ENCODE data around the gene DHX9.

Gene DHX9

DNA sequence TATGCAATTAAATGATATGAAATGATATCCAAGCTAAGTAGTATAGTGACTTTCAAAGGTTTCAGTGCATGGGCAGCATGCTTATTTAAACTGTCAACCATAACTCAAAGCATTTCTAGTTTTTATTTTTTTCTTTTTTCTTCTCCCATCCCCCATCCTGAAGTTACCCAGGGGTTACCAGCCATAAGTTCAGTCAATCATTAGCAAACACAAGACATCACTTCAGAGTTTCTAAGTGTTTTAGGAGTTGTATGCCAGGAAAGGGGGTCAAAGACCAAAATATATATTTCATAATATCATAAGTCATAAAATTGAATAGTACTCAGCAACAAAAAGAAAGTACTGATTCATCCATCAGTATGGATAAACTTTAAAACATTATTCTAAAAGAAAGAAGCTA, 28.7 kb downstream of the DHX9 start:
- Histone ChIP-seq H3K4me2 (ENCODE audit: low read length) (no peak overlapping the region), H3K4me1 (no peaks in the 10 kb centered on the region), H3K36me3 (ENCODE audit: control insufficient read depth, insufficient read depth, low read length) (no peaks in the 10 kb centered on the region), H3K27me3 (ENCODE audit: control insufficient read depth, insufficient read depth, low read length) (no peaks in the 10 kb centered on the region), H3K79me2 (no peaks in the 10 kb centered on the region), H2AFZ (no peak overlapping the region), H3K9me3 (ENCODE audit: control insufficient read depth, low read length) (no peaks in the 10 kb centered on the region), H3K27ac (no peak overlapping the region), H3K4me3 (ENCODE audit: low read depth, low read length) (no peak overlapping the region), H3K9ac (no peak overlapping the region)
- TF ChIP-seq, protein P1, sequence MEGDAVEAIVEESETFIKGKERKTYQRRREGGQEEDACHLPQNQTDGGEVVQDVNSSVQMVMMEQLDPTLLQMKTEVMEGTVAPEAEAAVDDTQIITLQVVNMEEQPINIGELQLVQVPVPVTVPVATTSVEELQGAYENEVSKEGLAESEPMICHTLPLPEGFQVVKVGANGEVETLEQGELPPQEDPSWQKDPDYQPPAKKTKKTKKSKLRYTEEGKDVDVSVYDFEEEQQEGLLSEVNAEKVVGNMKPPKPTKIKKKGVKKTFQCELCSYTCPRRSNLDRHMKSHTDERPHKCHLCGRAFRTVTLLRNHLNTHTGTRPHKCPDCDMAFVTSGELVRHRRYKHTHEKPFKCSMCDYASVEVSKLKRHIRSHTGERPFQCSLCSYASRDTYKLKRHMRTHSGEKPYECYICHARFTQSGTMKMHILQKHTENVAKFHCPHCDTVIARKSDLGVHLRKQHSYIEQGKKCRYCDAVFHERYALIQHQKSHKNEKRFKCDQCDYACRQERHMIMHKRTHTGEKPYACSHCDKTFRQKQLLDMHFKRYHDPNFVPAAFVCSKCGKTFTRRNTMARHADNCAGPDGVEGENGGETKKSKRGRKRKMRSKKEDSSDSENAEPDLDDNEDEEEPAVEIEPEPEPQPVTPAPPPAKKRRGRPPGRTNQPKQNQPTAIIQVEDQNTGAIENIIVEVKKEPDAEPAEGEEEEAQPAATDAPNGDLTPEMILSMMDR (IDR thresholded peaks at IDR 0.05), result no peak

DNA sequence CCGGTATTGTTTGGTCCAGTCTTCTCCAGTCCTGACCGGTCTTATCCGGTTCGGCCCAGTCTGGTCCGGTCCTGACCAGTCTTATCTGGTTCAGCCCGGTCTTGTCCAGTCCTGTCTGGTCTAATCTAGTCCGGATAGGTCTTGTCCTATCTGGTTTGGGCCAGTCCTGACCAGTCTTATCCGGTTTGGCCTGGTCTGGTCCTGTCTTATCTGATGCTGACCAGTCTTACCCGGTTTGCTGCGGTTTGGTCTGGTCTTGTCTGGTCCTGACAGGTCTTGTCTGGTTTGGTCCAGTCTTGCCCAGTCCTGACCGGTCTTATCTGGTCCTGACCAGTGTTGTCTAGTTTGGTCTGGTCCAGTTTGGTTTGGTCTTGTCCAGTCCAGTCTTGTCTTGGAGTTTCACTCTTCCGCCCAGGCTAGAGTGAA, 30.1 kb downstream of the DHX9 start:
- no peak overlapping the region for H2AFZ ChIP-seq
- no peak overlapping the region for H3K4me3 ChIP-seq (ENCODE audit: low read depth, low read length)
- H3K27ac ChIP-seq, result no peak overlapping the region
- H3K4me2 ChIP-seq (ENCODE audit: low read length), result no peak overlapping the region
- no peaks in the 10 kb centered on the region for H3K4me1 ChIP-seq
- TF ChIP-seq, protein P1 (IDR thresholded peaks at IDR 0.05), result no peak
- H3K27me3 ChIP-seq (ENCODE audit: control insufficient read depth, insufficient read depth, low read length), result no peaks in the 10 kb centered on the region
- no peak overlapping the region for H3K9ac ChIP-seq
- no peaks in the 10 kb centered on the region for H3K36me3 ChIP-seq (ENCODE audit: control insufficient read depth, insufficient read depth, low read length)
- H3K9me3 ChIP-seq (ENCODE audit: control insufficient read depth, low read length), result no peaks in the 10 kb centered on the region
- no peaks in the 10 kb centered on the region for H3K79me2 ChIP-seq

DNA sequence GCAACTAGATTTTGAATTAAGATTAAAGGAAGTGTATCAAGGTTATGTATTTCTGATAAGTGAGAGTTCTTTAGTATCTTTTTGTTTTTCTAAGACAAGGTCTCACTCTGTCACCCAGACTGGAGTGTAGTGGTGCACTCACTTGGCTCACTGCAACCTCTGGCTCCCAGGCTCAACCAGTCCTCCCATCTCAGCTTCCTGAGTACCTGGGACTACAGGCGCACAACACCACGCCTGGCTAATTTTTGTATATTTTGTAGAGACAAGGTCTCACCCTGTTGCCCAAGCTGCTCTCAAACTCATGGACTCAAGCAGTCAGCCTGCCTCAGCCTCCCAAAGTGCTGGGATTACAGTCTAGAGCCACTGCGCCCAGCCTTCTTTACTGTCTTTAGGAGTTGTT, 33.7 kb downstream of the DHX9 start:
- no peaks in the 10 kb centered on the region for H3K79me2 ChIP-seq
- TF ChIP-seq, protein P1 (IDR thresholded peaks at IDR 0.05), result no peak
- H3K27me3 ChIP-seq (ENCODE audit: control insufficient read depth, insufficient read depth, low read length), result no peaks in the 10 kb centered on the region
- H3K36me3 ChIP-seq (ENCODE audit: control insufficient read depth, insufficient read depth, low read length), result no peaks in the 10 kb centered on the region
- H3K9me3 ChIP-seq (ENCODE audit: control insufficient read depth, low read length), result no peaks in the 10 kb centered on the region
- no peak overlapping the region for H3K4me2 ChIP-seq (ENCODE audit: low read length)
- H3K27ac ChIP-seq, result no peak overlapping the region
- no peak overlapping the region for H2AFZ ChIP-seq
- H3K4me3 ChIP-seq (ENCODE audit: low read depth, low read length), result no peak overlapping the region
- H3K4me1 ChIP-seq, result no peaks in the 10 kb centered on the region
- H3K9ac ChIP-seq, result no peak overlapping the region

DNA sequence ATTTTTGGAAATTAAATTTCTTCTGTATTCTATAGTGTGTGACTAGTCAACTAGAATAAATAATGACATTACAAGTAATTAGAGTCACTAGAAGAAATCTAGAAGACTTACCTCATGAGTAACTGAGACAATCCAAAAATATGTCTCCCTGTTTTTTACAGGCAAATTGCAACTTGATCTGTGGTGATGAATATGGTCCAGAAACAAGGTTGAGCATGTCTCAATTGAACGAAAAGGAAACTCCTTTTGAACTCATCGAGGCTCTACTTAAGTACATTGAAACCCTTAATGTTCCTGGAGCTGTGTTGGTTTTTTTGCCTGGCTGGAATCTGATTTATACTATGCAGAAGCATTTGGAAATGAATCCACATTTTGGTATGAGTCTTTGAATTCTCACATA, 36.7 kb downstream of the DHX9 start:
- Histone ChIP-seq H3K27me3 (ENCODE audit: control insufficient read depth, insufficient read depth, low read length) (no peaks in the 10 kb centered on the region), H3K4me3 (ENCODE audit: low read depth, low read length) (no peak overlapping the region), H3K79me2 (no peaks in the 10 kb centered on the region), H3K9ac (no peak overlapping the region), H3K4me2 (ENCODE audit: low read length) (no peak overlapping the region), H3K9me3 (ENCODE audit: control insufficient read depth, low read length) (no peaks in the 10 kb centered on the region), H3K4me1 (no peaks in the 10 kb centered on the region), H3K27ac (no peak overlapping the region), H2AFZ (no peak overlapping the region), H3K36me3 (ENCODE audit: control insufficient read depth, insufficient read depth, low read length) (no peaks in the 10 kb centered on the region)
- TF ChIP-seq, protein P1 (IDR thresholded peaks at IDR 0.05), result no peak

DNA sequence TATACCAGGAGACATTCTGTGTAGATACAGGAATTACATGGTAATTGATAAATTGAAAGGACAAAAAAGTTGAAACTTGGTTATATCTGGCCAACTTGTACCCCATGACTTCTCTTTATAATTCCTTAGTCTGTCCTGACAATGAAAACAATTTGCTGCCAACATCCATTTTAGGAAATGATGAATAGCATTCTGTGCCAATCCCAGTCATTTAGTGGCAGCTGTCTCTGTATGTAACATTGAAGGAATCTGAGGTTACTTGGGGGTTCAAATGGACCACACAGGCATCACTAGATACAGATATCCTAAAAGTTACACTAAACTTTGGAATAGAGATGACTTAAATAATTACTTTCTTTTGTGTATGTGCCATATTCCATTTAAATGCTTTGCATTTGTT, 38.2 kb downstream of the DHX9 start:
- Histone ChIP-seq H3K27ac (no peak overlapping the region), H2AFZ (no peak overlapping the region), H3K36me3 (ENCODE audit: control insufficient read depth, insufficient read depth, low read length) (no peaks in the 10 kb centered on the region)

More for the DNA sequence above, 38.2 kb downstream of the DHX9 start:
- H3K27me3 ChIP-seq (ENCODE audit: control insufficient read depth, insufficient read depth, low read length), result no peaks in the 10 kb centered on the region
- H3K4me1 ChIP-seq, result no peaks in the 10 kb centered on the region
- no peak overlapping the region for H3K4me3 ChIP-seq (ENCODE audit: low read depth, low read length)
- TF ChIP-seq, protein P1 (IDR thresholded peaks at IDR 0.05), result no peak
- no peak overlapping the region for H3K9ac ChIP-seq
- no peaks in the 10 kb centered on the region for H3K9me3 ChIP-seq (ENCODE audit: control insufficient read depth, low read length)
- no peak overlapping the region for H3K4me2 ChIP-seq (ENCODE audit: low read length)
- no peaks in the 10 kb centered on the region for H3K79me2 ChIP-seq
